ENCODE results near the gene IGFN1. TPM values are rescaled to one million over a fixed set of nuclear protein-coding genes. Genes with fewer than 3 reads are reported as not detected.

Gene IGFN1
- total and polyA plus RNA-seq, 10 of the 15 experiments (the other 5 are each of a cell fraction or from before 2014, with no cell fraction given): not detected

GRCh38 chr1:201154389-201155165 lies 36.0 kb upstream of the IGFN1 start, which contains the start of gene TMEM9 (continued):
- peak; percentile 99 for TF ChIP-seq BMI1 (IDR thresholded peaks at IDR 0.05; ENCODE audit: borderline replicate concordance)
- peak in 1 of 2 experiments; percentile 41; a peak in 1 of 4 replicates for TF ChIP-seq SRF (IDR thresholded peaks at IDR 0.05; ENCODE audit: low read depth in 2 of 2, low read length in 2 of 2)
- peak; percentile 72 for TF ChIP-seq MEF2B (IDR thresholded peaks at IDR 0.05; ENCODE audit: partially characterized antibody, poor library complexity, severe bottlenecking)
- no peak for TF ChIP-seq ZSCAN29 (IDR thresholded peaks at IDR 0.05)
- TF ChIP-seq SP1 (IDR thresholded peaks at IDR 0.05; ENCODE audit: low read depth, low read length): peak; percentile 93
- peak; percentile 44; the same call in 1 of the 2 replicates for TF ChIP-seq CREM (IDR thresholded peaks at IDR 0.05; ENCODE audit: low read depth)
- TF ChIP-seq EP300 (IDR thresholded peaks at IDR 0.05; ENCODE audit: borderline replicate concordance in 1 of 2, control insufficient read depth in 1 of 2, low read depth in 2 of 2, low read length in 2 of 2): no peak

- Histone ChIP-seq H2AFZ (ENCODE audit: control insufficient read depth, low read depth, low read length) (no peak overlapping the region), H3K4me2 (ENCODE audit: control insufficient read depth, insufficient read depth) (no peak overlapping the region), H3K27ac (ENCODE audit: control insufficient read depth, insufficient read depth) (no peak overlapping the region), H3K4me1 (ENCODE audit: control insufficient read depth, insufficient read depth, low read length) (peaks cover 12% of the 10 kb centered on the region), H3K27me3 (replicated peaks in 1 of 2; ENCODE audit: control insufficient read depth in 2 of 2, insufficient read depth in 2 of 2, low read length in 1 of 2) (no peaks in the 10 kb centered on the region; a peak in 1 of 4 replicates), H3K9ac (ENCODE audit: control insufficient read depth, insufficient read depth, low read length) (no peak overlapping the region), H3K79me2 (ENCODE audit: control insufficient read depth, insufficient read depth, low read length) (peaks cover 5% of the 10 kb centered on the region; the same call in 1 of the 2 replicates), H4K20me1 (ENCODE audit: control insufficient read depth, insufficient read depth) (no peaks in the 10 kb centered on the region), H3K9me3 (replicated peaks; ENCODE audit: control insufficient read depth, insufficient read depth, low read length) (no peaks in the 10 kb centered on the region), H3K4me3 (no peak overlapping the region), H3K36me3 (ENCODE audit: control insufficient read depth in 2 of 2, insufficient read depth in 2 of 2, low read length in 1 of 2) (0 out of 4 replicates have a peak, but pooled peaks cover 0 to 4% of the 10 kb centered on the region in 2 experiments)
- no peak for FAIRE-seq
- intact Hi-C loops (cut with micrococcal nuclease; ENCODE audit: unreplicated experiment): no loop called here
- ChIA-PET RAD21 (ENCODE audit: unreplicated experiment) (no interaction called here), SMC1A (ENCODE audit: uncharacterized antibody, unreplicated experiment) (no interaction called here), POLR2A (no interaction called here), CTCF (interaction anchor here (1.9 to 2.0 kb wide), 2 partner anchors 12 to 14 kb away, joined by 6 to 10 read pairs; no protein-coding TSS in a partner anchor)
- in situ Hi-C loops (cut with MboI): no loop called here
- no peak for DNase-seq (ENCODE audit: low read depth, low spot score)
- 25% methylated on average over 2 of the region's 2 CpGs for WGBS (ENCODE audit: insufficient coverage, insufficient replicate concordance, low lambda C conversion rate, missing lambda C conversion rate)
- ATAC-seq: no peak
- BruUV-seq (replicated peaks): no TSS peak
- TF ChIP-seq ZZZ3 (IDR thresholded peaks at IDR 0.05; ENCODE audit: control insufficient read depth, insufficient read length, low read depth): no peak
- no peak for TF ChIP-seq IRF5 (IDR thresholded peaks at IDR 0.05; ENCODE audit: borderline replicate concordance)
- no peak for TF ChIP-seq KLF5 (IDR thresholded peaks at IDR 0.05; ENCODE audit: partially characterized antibody)
- no peak for TF ChIP-seq HSF1 (IDR thresholded peaks at IDR 0.05; ENCODE audit: low read depth, low read length)
- TF ChIP-seq MYC (IDR thresholded peaks at IDR 0.05; ENCODE audit: insufficient read depth, insufficient read length, insufficient replicate concordance, low read length, severe bottlenecking): no peak
- TF ChIP-seq SKIL (IDR thresholded peaks at IDR 0.05; ENCODE audit: low read depth, poor library complexity, severe bottlenecking): no peak
- TF ChIP-seq ESRRA (IDR thresholded peaks at IDR 0.05; ENCODE audit: low read length): no peak
- TF ChIP-seq RAD21 (IDR thresholded peaks at IDR 0.05; ENCODE audit: insufficient read depth, low read depth, low read length): no peak
- no peak for TF ChIP-seq POLR2AphosphoS5 (IDR thresholded peaks at IDR 0.05; ENCODE audit: low read length)
Measured at GRCh38 chr1:201155354-201155753, 35.3 kb upstream of the IGFN1 start.

All from GM12878 (cell line).